HEK293T (cell line): Measurements from ENCODE around the gene TMEM98.

Experiments
- CTCF ChIA-PET: fragments of 350-600 bp; formaldehyde crosslinking; extraction: SDS; loops from one replicate; lab custom pipeline; 2021; ENCODE audit warnings: antibody characterized with exemption, inconsistent platforms; lab: Yijun Ruan, JAX
- POLR2A ChIA-PET: fragments of 350-600 bp; formaldehyde crosslinking; extraction: SDS; loops from one replicate; lab custom pipeline; 2020; ENCODE audit warnings: antibody characterized with exemption, inconsistent platforms; lab: Yijun Ruan, JAX
- DNase-seq: peaks from one replicate; pipeline ENCODE4 v3.0.0; 2012; ENCODE audit warnings: mixed read lengths; ENCODE audit errors: extremely low spot score
- ARNT ChIP-seq: fragments of 450-650 bp; IDR thresholded peaks from 2 replicates; pipeline ENCODE4 v1.6.1; 2017; ENCODE audit warnings: mild to moderate bottlenecking
- BHLHE40 ChIP-seq: fragments of 450-650 bp; IDR thresholded peaks from 2 replicates; pipeline ENCODE4 v1.6.1; 2016; ENCODE audit warnings: mild to moderate bottlenecking, moderate library complexity, borderline replicate concordance
- CTBP1 ChIP-seq: fragments of 450-650 bp; IDR thresholded peaks from 2 replicates; pipeline ENCODE4 v1.6.1; 2016; ENCODE audit warnings: borderline replicate concordance
- ELF4 ChIP-seq: fragments of 450-650 bp; IDR thresholded peaks from 2 replicates; pipeline ENCODE4 v1.6.1; 2017; ENCODE audit warnings: antibody characterized with exemption
- FOXA1 ChIP-seq: fragments of 450-650 bp; IDR thresholded peaks from 2 replicates; pipeline ENCODE4 v1.6.1; 2016; ENCODE audit warnings: mild to moderate bottlenecking
- FOXK2 ChIP-seq: fragments of 450-650 bp; IDR thresholded peaks from 2 replicates; pipeline ENCODE4 v1.6.1; 2016; ENCODE audit warnings: mild to moderate bottlenecking
- FOXM1 ChIP-seq: fragments of 450-650 bp; IDR thresholded peaks from 2 replicates; pipeline ENCODE4 v1.6.1; 2017; ENCODE audit warnings: mild to moderate bottlenecking, borderline replicate concordance
- HDGF ChIP-seq: fragments of 450-650 bp; IDR thresholded peaks from 2 replicates; pipeline ENCODE4 v1.6.1; 2017; ENCODE audit warnings: antibody characterized with exemption, borderline replicate concordance
- L3MBTL2 ChIP-seq: fragments of 450-650 bp; conservative IDR thresholded peaks from 2 replicates; pipeline ENCODE4 v1.6.1; 2016; ENCODE audit warnings: mild to moderate bottlenecking
- LEF1 ChIP-seq: fragments of 450-650 bp; IDR thresholded peaks from 2 replicates; pipeline ENCODE4 v1.6.1; 2017; ENCODE audit warnings: mild to moderate bottlenecking, borderline replicate concordance
- NFRKB ChIP-seq: fragments of 450-650 bp; IDR thresholded peaks from 2 replicates; pipeline ENCODE4 v1.6.1; 2016; ENCODE audit warnings: mild to moderate bottlenecking, moderate library complexity
- PKNOX1 ChIP-seq: fragments of 450-650 bp; IDR thresholded peaks from 2 replicates; pipeline ENCODE4 v1.6.1; 2016
- SP1 ChIP-seq: fragments of 450-650 bp; IDR thresholded peaks from 2 replicates; pipeline ENCODE4 v1.6.1; 2017
- SUZ12 ChIP-seq: fragments of 450-650 bp; IDR thresholded peaks from 2 replicates; pipeline ENCODE4 v1.6.1; 2016; ENCODE audit warnings: mild to moderate bottlenecking
- TARDBP ChIP-seq: fragments of 450-650 bp; IDR thresholded peaks from 2 replicates; pipeline ENCODE4 v1.6.1; 2016
- ZNF384 ChIP-seq: fragments of 450-650 bp; IDR thresholded peaks from 2 replicates; pipeline ENCODE4 v1.6.1; 2016

TMEM98 gene

GRCh38 chr17:32894245-32894644 lies 33.7 kb upstream of the TMEM98 start:
- ChIA-PET CTCF (no interaction called here), POLR2A (no interaction called here)
- TF ChIP-seq FOXA1 (no peak), NFRKB (no peak), LEF1 (no peak), TARDBP (no peak), CTBP1 (no peak), SP1 (no peak), ZNF384 (no peak), BHLHE40 (no peak)
- no peak for DNase-seq

- DNase-seq = no peak
- CTCF ChIA-PET = no interaction called here
- POLR2A ChIA-PET = interaction anchor here (1.0 kb wide), 1 partner anchor 15 kb away, joined by 3 read pairs; no protein-coding TSS in a partner anchor
- no peak for TF ChIP-seq NFRKB
- no peak for TF ChIP-seq BHLHE40
- no peak for TF ChIP-seq FOXK2
- TF ChIP-seq SUZ12 = no peak
- TF ChIP-seq LEF1 = no peak
- TF ChIP-seq FOXA1 = no peak
- TF ChIP-seq L3MBTL2 = no peak
- TF ChIP-seq HDGF = no peak
- no peak for TF ChIP-seq ELF4
- TF ChIP-seq FOXM1 = no peak
- TF ChIP-seq CTBP1 = no peak
- TF ChIP-seq PKNOX1 = no peak
- no peak for TF ChIP-seq ZNF384
- no peak for TF ChIP-seq ARNT
- TF ChIP-seq SP1 = no peak
- TF ChIP-seq TARDBP = no peak
Measured at GRCh38 chr17:32896647-32897258, 31.2 kb upstream of the TMEM98 start.

DNA sequence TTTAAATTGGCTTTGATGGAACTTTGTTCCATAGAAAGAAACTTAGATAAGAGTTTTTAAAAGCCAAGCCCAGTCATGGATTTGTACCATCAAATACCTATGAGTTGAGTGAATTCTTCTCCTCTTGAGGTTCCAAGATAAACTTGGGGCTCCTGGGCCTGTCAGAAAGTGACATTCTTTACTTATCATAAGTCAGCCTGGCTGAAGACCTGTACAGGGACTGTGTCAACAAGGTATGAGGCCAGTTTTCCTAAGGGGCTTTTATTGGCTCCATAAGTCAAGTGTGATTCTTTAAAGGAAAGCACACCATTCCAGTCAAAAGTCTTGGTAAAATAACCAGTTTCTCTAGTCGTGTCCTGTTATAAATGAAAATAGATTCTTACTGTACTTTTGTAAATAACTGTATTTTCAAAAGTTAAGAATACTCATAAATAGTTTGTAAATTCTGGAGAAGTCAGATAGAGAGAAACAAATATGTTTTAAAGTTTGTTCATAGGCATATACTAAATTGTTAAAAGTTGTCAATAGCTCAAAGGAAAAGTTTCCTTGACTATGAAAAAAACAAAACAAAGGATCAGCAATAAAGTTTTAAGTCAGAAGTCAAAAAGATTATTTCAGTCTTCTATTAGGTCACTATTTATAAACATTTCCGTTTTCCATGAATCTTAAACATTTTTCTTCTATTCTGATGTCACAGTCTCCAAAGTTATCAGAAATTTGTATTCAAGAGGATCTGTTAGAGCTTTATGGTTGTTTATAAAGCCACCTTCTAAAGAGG lies 28.5 kb upstream of the TMEM98 start:
- TF ChIP-seq FOXA1 (no peak), SP1 (no peak), L3MBTL2 (no peak), LEF1 (no peak), TARDBP (no peak), ARNT (no peak), SUZ12 (no peak), BHLHE40 (no peak), HDGF (no peak), CTBP1 (no peak), FOXK2 (no peak), ZNF384 (no peak)
- DNase-seq = no peak
- ChIA-PET CTCF (no interaction called here), POLR2A (no interaction called here)

- TF ChIP-seq HDGF (no peak), LEF1 (no peak), CTBP1 (no peak), ZNF384 (no peak), NFRKB (no peak), ARNT (no peak), L3MBTL2 (no peak), FOXA1 (no peak)
Measured at GRCh38 chr17:32901743-32902142, 26.2 kb upstream of the TMEM98 start.

DNA sequence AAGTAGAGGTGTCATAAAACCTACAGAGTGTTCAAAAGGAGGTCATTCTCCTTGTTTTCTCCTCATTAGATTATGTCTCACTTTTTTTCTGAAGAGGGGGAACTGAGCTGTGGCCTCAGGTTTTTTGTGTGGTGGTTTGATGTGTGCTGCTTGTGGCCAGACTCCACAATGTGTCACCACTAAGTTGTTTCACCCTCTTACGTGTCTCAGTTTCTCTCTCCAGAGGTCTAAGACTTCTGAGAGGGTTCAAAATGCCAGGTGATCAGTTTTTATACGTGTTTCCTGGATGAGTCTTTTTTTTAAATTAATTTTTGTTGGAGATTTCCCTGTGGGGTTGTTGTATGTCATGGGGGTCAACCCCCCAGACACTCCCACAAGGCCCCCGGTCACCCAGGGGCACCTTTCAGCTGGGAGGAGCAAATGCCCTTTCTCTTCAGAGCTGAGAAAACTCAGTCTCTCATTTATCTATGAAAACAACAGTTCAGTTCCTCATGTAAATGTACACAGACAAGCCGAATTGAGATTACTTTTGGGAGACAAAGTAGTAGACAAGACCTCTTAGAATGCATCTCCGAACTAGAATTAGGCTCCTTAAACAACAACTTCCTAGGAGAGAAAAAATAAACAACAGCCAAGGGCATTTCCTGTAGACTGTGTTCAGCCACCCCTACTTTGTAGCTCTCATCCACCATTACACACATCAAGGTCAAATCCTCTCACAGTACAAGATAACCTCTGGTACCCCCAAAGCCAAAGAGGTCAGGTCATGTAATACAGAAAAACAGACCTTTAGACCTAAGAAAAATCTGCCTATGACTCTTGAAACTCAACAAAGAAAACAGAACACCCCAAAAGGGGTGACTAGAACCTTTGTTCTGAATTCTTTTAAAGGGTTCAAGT lies 23.9 kb upstream of the TMEM98 start:
- POLR2A ChIA-PET = no interaction called here

More at GRCh38 chr17:32901743-32902142, 26.2 kb upstream of the TMEM98 start:
- ChIA-PET POLR2A (no interaction called here), CTCF (interaction anchor here (1.0 kb wide), 1 partner anchor 25 kb away, joined by 4 read pairs; the partner anchor contains the start of gene MYO1D)
- no peak for DNase-seq

More for the DNA sequence above, 23.9 kb upstream of the TMEM98 start:
- TF ChIP-seq ARNT (no peak), LEF1 (no peak), L3MBTL2 (no peak), NFRKB (no peak), HDGF (no peak), PKNOX1 (no peak)
- CTCF ChIA-PET = no interaction called here
- no peak for DNase-seq
